CD1c-positive myeloid dendritic cell (primary cell): Measurements from ENCODE around the gene ABO.
"Not testable (repeated sequence)": the region's sequence is repeated elsewhere in the genome, so short reads cannot be mapped to it uniquely, and the experiment has no call there.

Experiments
- DNase-seq: peaks from one replicate; pipeline ENCODE4 v3.0.0-alpha.2; 2016; ENCODE audit errors: extremely low spot score

ABO gene

DNA sequence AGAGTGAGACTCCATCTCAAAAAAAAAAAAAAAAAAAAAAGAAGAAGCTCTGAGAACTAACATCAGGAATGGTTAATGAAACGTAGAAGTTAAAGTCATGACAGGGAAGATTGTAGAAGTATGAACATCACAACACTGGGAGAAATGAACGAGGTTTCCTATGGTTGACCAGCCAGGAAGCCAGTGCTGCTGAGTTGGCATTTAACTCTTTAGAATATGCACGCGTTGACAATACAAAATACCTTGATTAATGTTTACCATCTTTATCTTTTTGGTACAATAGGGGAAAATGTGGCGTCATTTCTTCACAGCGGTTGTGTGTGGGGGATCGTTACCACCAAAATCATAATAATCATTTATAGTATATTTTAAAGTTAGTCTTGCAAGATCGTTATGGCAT, 32.0 kb downstream of the ABO start:
- DNase-seq: no peak

GRCh38 chr9:133242241-133242640, 32.8 kb downstream of the ABO start:
- DNase-seq: no peak

DNA sequence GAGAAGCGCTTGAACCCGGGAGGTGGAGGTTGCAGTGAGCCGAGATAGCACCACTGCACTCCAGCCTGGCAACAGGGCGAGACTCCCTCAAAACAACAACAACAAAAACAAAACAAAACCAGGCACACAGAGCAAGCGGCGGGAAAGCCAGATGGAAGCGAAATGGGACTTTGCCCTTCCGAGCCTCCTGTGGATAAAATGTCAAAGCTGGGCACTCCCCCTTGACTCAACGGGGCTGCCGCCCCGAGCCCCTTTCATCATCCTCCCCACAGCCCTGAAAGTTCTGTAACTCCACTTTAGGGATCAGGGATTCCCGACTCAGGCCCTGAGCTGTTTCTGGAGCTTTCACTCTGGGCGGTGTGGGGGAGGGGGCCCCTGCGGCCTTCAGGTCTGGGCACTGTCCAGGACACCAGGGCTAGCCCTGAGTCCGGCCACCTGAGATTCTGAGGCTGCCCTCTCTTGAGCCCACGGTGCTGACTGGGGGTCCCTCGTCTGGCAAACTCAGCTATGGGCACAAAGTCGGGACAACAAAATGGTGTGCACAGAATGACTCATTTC, 35.4 kb downstream of the ABO start:
- no peak for DNase-seq

GRCh38 chr9:133238851-133239532, 36.0 kb downstream of the ABO start:
- peak; percentile 80 for DNase-seq

DNA sequence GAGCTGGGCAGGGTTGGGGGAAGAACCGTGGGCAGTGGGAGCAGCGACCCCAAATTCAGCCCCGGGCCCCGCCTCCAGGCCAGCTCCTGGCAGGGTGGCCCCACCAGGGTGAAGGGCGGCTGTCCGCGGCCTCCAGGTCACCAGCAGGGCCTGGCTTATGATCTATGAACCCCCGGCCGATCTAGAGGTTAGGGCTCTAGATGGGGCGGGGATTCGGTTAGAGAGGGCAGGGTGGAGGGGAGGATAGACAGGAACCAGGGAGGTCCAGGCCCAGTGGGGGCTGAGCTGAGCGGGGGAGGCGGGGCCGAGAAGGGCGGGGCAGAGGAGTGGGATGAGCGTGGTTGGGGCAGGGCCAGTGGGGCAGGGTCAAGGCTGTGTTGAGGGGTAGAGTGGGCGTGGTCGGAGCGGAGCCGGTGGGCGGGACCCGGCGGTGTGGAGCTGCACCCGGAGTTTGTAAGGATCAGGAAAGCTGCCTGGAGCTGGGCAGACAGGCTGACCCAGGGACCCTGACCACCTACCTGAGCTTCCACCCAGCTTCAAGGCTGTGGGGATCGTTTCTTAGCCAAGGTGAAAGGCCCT, 36.6 kb downstream of the ABO start:
- DNase-seq: peak; percentile 18

DNA sequence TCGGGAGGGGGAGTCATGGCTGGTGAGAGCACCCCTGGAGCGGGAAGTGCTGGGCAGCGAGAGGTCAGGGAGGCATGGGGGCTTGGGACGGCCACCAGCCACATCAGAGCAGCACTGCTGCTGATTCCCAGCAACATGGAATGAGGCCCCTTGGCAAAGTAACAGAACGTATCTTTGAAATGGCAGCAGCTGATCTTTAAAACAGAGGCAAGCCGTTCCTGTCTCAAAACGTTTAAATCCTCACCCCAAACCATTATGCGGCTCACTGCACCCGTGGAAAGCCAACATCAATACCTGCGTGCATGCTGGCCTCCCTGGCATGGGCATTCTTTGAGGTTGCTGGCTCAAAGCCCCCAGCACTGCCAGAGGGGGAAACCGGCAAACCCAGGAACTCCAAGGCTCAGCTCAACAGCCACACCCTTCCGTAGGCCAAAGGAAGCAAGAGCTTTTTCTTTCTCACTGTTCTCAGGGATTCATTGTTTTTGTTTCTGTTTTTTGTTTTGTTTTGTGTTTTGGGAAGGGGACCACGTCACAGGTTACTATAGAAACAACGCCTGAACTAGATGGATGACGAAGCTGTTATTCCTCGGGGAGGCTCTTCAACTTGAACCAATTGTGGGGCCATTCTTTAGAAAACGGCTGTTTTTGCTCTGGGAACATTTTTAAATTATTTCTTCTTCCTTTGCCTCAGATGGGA, 37.8 kb downstream of the ABO start:
- DNase-seq: no peak

- not testable (repeated sequence) for DNase-seq
Observed at GRCh38 chr9:133236291-133237034, 38.5 kb downstream of the ABO start.

- DNase-seq: no peak
Observed at GRCh38 chr9:133235549-133236222, 39.3 kb downstream of the ABO start.

- no peak for DNase-seq
Observed at GRCh38 chr9:133234577-133235322, 40.3 kb downstream of the ABO start.

- no peak for DNase-seq
Observed at GRCh38 chr9:133233681-133234432, 41.1 kb downstream of the ABO start.

DNA sequence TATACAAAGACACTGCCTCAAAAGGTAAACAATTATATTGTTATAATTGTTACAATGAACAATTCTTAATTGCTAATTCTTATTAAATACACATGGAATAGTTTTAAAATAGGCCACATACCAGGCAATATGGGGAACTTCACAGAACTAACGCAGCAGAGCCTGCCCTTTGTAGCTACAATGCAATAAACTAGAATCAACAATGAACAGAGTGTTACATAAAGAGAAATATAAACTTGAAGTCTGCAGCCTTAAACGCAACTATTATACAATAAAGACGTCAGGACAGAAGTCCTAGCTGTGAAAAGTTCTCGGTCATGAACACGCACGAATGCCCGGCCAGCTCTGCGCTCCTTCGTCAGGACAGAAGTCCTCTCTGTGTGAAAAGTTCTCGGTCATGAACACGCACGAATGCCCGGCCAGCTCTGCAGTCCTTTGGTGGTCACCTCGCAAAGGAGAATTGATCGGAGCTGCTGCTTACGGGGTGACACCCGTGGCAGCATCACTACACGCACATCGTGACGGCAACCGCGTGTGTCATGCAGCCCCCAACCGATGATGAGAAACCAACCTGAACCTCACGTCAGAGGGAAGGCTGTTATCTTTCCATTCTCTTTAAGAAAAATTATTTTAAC, 43.0 kb downstream of the ABO start:
- not testable (repeated sequence) for DNase-seq

- DNase-seq: not testable (repeated sequence)
Observed at GRCh38 chr9:133230514-133230913, 44.5 kb downstream of the ABO start.

- no peak for DNase-seq
Observed at GRCh38 chr9:133230093-133230492, 44.9 kb downstream of the ABO start.

- not testable (repeated sequence) for DNase-seq
Observed at GRCh38 chr9:133228474-133229193, 46.4 kb downstream of the ABO start.

DNA sequence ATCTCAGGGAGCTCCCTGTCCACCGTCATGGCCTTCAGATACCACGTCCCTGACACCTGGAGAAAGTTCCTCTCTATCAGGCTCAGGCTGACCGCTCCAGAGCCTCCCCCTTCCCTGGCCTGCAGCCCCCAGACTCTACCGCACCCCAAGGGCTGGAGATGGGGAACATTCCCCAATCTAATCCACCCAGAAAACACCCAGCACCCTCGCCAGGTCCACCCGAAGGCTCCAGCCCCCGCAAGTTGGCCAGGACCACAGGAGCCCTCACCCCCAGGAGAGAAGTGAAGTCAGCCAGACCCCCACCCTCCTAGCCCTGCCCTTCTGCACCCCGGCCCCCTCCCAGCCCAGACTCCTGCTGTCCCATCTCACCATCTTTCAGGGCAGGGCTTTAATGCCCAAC, 47.0 kb downstream of the ABO start:
- DNase-seq: not testable (repeated sequence)

GRCh38 chr9:133227242-133227860, 47.6 kb downstream of the ABO start:
- no peak for DNase-seq

- DNase-seq: no peak
Observed at GRCh38 chr9:133226219-133227171, 48.5 kb downstream of the ABO start.
